CD4-positive, alpha-beta T cell treated with Interleukin-4 for 1 hour (primary cell): ENCODE measurements around the gene C2orf76.
"Not testable (repeated sequence)": the region's sequence is repeated elsewhere in the genome, so short reads cannot be mapped to it uniquely, and the experiment has no call there.

Source experiments
- DNase-seq, 2 donors: peaks; one replicate each; pipeline ENCODE4 v3.0.0-alpha.2; 2020 to 2022

The C2orf76 gene

GRCh38 chr2:119293254-119293653, 73.4 kb downstream of the C2orf76 start:
- no peak for DNase-seq

DNA sequence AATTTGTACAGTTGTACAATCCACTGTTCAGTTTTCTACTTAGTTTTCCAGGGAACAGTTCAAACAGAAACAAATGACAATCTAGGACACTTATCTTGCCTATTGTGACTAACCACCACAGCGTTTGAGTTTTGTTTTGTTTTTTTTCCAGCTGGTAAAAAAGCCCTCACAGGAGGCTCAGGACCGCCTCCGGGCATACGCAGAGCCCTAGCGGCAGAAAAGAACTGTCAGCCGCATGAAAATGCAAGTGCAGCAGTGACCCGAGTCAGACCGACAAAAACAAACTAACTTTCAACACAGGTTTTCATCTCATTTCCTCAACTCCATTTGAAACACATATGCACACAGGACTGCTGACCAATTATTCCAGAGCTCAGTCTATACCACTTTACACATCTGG, 74.4 kb downstream of the C2orf76 start:
- no peak for DNase-seq

DNA sequence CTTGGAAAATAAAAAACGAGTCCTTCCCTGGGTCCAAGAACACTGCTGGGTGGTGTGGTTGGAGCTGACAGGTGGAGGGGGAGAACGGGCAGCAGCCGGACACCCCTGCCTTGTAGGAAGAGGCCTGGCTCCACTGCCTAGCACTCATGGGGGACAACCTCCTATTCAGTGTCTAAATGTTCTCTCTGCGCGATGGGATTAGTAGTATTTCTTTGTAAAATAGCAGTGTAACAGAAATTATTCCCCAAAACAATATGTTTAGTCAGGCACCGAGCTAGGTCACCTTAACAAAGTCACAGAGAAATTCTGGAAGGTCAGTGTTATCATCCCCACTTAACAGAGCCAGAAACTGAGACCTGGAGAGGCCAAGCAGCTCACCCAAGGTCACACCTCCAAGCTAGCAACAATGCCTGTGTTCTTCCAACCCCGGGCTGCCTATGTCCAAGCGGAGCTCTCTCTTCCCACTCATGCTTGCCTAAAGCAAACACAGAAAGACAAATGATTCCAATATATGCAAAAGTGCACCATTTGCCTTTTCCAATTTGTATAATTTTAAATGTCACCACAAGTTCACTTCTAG, 75.0 kb downstream of the C2orf76 start:
- DNase-seq: no peak

DNA sequence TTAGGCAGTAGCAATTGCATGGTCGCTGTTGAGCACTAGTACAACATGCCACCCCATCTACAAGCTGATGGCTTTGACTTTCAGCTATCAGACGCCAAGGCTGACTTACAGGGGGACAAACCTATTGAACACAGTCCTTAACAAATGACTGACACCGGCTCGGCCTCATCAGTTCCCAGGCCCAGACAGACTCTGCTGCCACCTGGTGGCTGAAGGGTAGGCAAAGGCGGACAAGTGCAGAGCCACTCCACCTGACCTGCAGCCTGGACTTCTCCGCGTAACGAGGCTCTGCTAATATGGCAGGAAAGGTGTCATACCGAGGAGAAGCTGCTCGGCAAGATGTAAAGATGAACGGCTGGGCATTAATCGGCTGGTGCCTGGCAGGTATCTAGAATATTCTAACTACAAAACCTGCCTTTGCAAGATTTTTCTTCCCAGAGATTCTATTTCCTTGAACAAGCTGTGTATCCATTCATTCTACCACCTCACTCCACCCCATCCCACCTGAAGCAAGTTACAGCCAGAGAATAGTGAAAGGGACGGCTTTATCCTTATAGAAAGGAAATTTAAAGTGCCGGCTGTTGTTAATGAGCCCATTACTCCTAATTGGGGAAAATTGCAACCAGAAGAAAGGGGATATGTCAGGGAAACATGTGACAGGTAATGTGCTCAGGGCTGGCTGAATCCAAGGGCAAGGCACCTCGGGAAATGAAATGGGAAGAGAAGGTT, 75.6 kb downstream of the C2orf76 start:
- DNase-seq: no peak

DNA sequence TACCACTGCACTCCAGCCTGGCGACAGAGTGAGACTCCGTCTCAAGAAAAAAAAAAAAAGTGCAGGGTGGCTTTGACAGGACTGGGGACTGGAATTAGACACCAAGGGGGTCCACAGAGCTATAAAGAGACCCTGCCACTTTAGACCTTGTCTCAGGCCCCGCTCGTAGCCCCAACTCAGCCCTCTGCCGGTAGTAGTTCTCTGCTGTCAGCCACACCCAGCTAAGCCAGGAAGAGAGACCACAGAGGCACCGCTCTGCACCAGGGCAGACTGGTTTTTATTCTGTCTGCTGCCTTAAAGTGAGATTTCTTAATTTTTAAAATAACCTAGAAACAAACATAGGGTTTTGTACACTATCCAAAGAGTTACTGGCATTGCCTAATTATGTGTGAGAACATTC, 77.0 kb downstream of the C2orf76 start:
- no peak for DNase-seq

- no peak for DNase-seq
These were observed 77.5 kb downstream of the C2orf76 start for GRCh38 chr2:119289093-119289492.

GRCh38 chr2:119288576-119288975, 78.1 kb downstream of the C2orf76 start:
- DNase-seq: no peak

GRCh38 chr2:119286661-119287060, 80.0 kb downstream of the C2orf76 start:
- DNase-seq: no peak

DNA sequence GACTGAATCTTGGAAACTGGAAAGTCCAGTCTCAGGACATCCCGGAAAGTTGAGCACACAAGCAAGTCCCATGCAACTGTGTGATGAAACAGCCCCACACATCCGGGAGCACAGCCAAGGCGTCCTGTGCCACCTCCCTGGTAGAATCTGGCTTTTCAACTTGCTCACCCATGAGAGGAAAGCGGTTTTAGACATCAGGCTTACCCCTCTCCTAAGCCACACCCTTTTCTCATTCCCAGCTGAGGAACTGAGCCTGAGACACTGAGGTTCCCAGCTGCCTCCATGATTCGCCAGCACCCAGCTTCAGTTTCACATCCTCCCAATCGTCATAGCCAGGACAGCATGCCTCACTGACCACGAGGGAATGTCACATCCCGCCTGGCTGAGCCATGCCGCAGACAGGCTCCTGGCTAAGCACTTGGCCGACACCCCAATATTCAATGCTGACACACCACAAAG, 82.7 kb downstream of the C2orf76 start:
- peak in 1 of 2 donors; percentile 67 for DNase-seq

- no peak for DNase-seq
These were observed 83.6 kb downstream of the C2orf76 start for GRCh38 chr2:119282996-119283511.

DNA sequence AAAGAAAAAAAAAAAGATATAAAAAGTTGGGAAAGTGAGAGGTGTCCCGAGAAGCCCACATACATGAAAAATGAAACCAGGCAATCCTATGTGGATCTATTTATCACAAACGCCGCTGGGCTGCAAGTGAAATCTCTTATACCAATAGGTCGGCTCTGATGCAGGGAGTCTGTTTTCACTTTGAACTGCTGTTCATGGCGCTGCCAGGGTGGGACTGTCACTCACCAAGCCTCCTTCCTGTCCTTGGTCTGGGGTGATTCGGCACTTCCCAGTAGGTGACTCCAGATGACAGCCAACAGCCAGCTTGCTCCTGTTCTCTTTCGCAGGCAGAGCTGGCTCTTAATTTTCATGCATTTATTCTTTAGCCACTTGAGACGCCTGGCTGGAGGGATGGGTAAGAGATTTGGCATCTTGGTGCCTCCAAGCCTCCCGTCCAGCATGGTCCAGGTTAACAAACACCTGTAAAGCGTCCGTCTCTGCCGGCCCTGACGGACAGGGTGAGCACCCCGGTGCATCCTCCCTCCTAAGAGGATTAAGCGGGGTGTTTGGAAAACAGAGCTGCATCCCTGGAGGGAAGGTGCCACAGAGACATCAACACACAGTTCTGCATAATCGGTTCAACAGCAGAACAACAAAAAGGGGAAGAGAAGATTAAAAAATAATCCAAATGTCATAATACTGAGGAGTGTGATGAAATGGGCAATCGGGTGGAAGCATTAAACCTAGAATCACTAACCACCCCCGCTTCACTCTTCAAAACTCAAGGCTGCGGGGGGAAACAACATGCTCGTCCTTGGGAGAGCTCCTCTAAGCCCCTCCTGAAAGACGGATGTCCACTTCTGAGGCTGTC, 84.3 kb downstream of the C2orf76 start:
- no peak for DNase-seq

- DNase-seq: no peak
These were observed 86.0 kb downstream of the C2orf76 start for GRCh38 chr2:119280680-119281079.

- no peak for DNase-seq
These were observed 87.0 kb downstream of the C2orf76 start for GRCh38 chr2:119279666-119280065.

- no peak for DNase-seq
These were observed 87.7 kb downstream of the C2orf76 start for GRCh38 chr2:119278946-119279345.

- not testable (repeated sequence) for DNase-seq
These were observed 88.2 kb downstream of the C2orf76 start for GRCh38 chr2:119278385-119278784.

GRCh38 chr2:119276864-119277263, 89.8 kb downstream of the C2orf76 start:
- DNase-seq: no peak

- DNase-seq: no peak
These were observed 99.0 kb downstream of the C2orf76 start for GRCh38 chr2:119267604-119268003.

DNA sequence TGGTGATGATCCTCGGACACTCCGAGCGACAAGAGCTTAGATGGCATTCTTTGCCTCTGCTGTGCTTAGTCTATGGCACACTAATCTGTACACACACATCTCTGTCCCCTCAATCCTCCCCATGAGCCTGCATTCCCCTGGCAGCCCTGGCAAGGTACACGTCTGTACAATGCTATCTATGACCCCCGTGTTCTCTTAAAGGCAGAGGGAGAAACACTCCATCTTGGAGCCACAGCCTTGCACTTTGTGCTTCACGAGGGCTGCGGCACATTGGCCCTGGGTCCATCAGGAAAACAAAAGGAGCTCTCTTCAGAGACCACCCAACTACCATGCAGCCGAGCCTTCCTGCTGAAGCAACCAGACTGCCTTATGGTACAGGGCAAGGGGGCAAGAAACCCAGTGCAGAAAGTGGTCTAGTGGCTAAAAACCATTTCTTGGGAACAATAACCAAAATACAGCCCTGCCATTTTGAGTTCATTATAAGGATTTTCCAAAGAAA, 100.5 kb downstream of the C2orf76 start:
- no peak for DNase-seq

- no peak for DNase-seq
These were observed 101.0 kb downstream of the C2orf76 start for GRCh38 chr2:119265693-119266066.

DNA sequence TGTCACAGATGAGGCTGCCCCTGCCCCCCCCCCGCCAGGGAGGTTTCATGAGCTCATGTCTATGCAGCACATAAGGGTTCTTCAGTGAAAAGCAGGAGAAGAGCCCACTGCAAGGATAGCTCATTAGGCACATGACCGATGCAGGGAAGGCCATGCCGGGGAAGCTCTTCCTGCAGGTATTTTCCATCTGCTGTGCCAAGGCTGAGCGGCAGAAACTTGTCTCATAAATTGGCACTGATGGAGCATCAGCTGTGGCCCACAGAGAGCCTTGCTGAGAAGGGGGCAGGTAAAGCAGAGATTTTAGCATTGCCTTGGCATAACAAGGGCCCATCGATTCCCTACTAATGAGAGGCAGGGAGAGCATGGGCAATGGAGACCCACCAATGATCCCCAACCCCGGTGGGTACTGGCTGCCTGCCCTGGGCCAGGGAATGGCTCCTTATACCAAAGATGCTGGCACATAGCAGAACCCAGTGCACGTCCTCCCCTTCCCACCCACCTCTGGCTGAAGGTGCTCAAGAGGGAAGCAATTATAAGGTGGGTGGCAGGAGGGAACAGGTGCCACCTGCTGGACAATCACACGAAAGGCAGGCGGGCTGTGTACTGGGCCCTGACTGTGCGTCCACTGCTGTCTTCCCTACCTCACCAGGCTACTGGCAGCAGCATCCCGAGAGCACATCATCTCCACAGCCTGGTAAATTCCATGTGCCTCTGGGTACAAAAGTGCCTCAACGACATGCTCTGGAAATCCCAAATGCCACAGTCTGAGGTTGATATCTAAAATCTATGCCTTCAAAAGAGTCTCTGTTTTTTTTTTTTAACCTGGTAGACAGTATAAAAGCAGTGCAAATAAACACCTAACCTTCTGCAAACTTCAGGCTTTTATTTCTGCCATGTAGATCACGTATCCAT, 101.6 kb downstream of the C2orf76 start:
- DNase-seq: peak in 1 of 2 donors; percentile 16

- DNase-seq: no peak
These were observed 103.0 kb downstream of the C2orf76 start for GRCh38 chr2:119263656-119264055.

DNA sequence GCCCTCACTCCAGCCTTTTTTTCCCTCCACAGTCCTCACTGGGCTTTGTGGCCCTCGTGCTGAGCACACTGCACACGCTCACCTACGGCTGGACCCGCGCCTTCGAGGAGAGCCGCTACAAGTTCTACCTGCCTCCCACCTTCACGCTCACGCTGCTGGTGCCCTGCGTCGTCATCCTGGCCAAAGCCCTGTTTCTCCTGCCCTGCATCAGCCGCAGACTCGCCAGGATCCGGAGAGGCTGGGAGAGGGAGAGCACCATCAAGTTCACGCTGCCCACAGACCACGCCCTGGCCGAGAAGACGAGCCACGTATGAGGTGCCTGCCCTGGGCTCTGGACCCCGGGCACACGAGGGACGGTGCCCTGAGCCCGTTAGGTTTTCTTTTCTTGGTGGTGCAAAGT, 103.6 kb downstream of the C2orf76 start:
- DNase-seq: no peak
